Fibroblast of lung (primary cell): ENCODE measurements around the gene PROK1. TPM values are rescaled to one million over a fixed set of nuclear protein-coding genes. Genes with fewer than 3 reads are reported as not detected.

Source experiments
- DNase-seq, 2 donors: peaks; one replicate each; pipeline versions ENCODE4 v3.0.0 to v3.0.0-alpha.2; 2010; ENCODE audit warnings: low read depth in 2 of 2
- H2AFZ ChIP-seq: 2 replicates; pipeline ENCODE4 v1.5.1; 2012; ENCODE audit warnings: low read length, control low read depth, inconsistent platforms
- H3K27ac ChIP-seq: 2 replicates; pipeline ENCODE4 v1.5.1; 2011; ENCODE audit warnings: low read length, control low read depth; ENCODE audit not compliant: insufficient read depth
- H3K27me3 ChIP-seq: 2 replicates; pipeline ENCODE4 v1.5.1; 2011; ENCODE audit warnings: mild to moderate bottlenecking, low read length; ENCODE audit not compliant: control insufficient read depth, insufficient read depth
- H3K36me3 ChIP-seq: 2 replicates; pipeline ENCODE4 v1.5.1; 2011; ENCODE audit warnings: low read length; ENCODE audit not compliant: control insufficient read depth, insufficient read depth
- H3K4me1 ChIP-seq: 2 replicates; pipeline ENCODE4 v1.5.1; 2011; ENCODE audit warnings: low read length; ENCODE audit not compliant: control insufficient read depth, insufficient read depth; ENCODE audit errors: extremely low read depth
- H3K4me2 ChIP-seq: 2 replicates; pipeline ENCODE4 v1.5.1; 2011; ENCODE audit warnings: low read length, control low read depth; ENCODE audit not compliant: insufficient read depth; ENCODE audit errors: extremely low read depth
- H3K4me3 ChIP-seq, 4 experiments: fragments of 200-600 bp in 1 of 4; sonication (generic) in 1 of 4; replicated peaks in 1 of 4; 2 replicates each; pipeline ENCODE4 v1.5.1; 2011 to 2016; ENCODE audit warnings: low read length in 4 of 4, low read depth in 3 of 4, mild to moderate bottlenecking in 3 of 4, control low read depth in 2 of 4, inconsistent platforms in 1 of 4, mixed read lengths in 1 of 4; ENCODE audit not compliant: insufficient read depth in 1 of 4; ENCODE audit errors: control extremely low read depth in 1 of 4
- H3K79me2 ChIP-seq: 2 replicates; pipeline ENCODE4 v1.5.1; 2012; ENCODE audit warnings: mild to moderate bottlenecking, low read length, inconsistent platforms; ENCODE audit not compliant: control insufficient read depth, insufficient read depth
- H3K9ac ChIP-seq: 2 replicates; pipeline ENCODE4 v1.5.1; 2011; ENCODE audit warnings: mild to moderate bottlenecking, low read length, control low read depth; ENCODE audit not compliant: insufficient read depth
- H3K9me3 ChIP-seq: 2 replicates; pipeline ENCODE4 v1.5.1; 2012; ENCODE audit warnings: low read depth, low read length; ENCODE audit not compliant: control insufficient read depth, insufficient read depth
- H4K20me1 ChIP-seq: 2 replicates; pipeline ENCODE4 v1.5.1; 2011; ENCODE audit warnings: low read length; ENCODE audit not compliant: control insufficient read depth, insufficient read depth; ENCODE audit errors: extremely low read depth
- CTCF ChIP-seq, 2 donors: IDR thresholded peaks in 1 of 2; conservative IDR thresholded peaks in 1 of 2; 1 replicate in 1 of 2; 2 replicates in 1 of 2; pipeline ENCODE4 v1.5.1; 2011 to 2012; ENCODE audit warnings: low read length in 2 of 2, control low read depth in 1 of 2, inconsistent platforms in 1 of 2, low read depth in 1 of 2, mild to moderate bottlenecking in 1 of 2
- EZH2 ChIP-seq: IDR thresholded peaks from 2 replicates; pipeline ENCODE4 v1.5.1; 2012; ENCODE audit warnings: low read length, control low read depth, mild to moderate bottlenecking; ENCODE audit errors: missing control alignments
- polyA plus RNA-seq, 2 donors: library from polyadenylated mRNA; depleted of rRNA in 1 of 2; stranded (reverse) in 1 of 2; unstranded in 1 of 2; fragments of >200 nt; gene quantifications; 2 replicates each; pipeline ENCODE4 v1.2.1, GENCODE V29; 2011 to 2012; ENCODE audit warnings: missing spikeins in 1 of 2
- total RNA-seq: library from RNA; depleted of rRNA; stranded (reverse); fragments of >200 nt; gene quantifications from 2 replicates; pipeline ENCODE4 v1.2.1, GENCODE V29; 2014

The PROK1 gene
- total and polyA plus RNA-seq, 2 donors (not counting 1 experiment from before 2014, with no cell fraction given): not detected

GRCh38 chr1:110424699-110425611, 26.0 kb upstream of the PROK1 start:
- no peaks in the 10 kb centered on the region for H3K79me2 ChIP-seq
- H3K36me3 ChIP-seq: no peaks in the 10 kb centered on the region
- H3K27me3 ChIP-seq: peaks cover 27% of the 10 kb centered on the region
- no peaks in the 10 kb centered on the region for H3K4me1 ChIP-seq
- H3K9ac ChIP-seq: no peak overlapping the region
- H2AFZ ChIP-seq: no peak overlapping the region
- no peak overlapping the region for H3K4me3 ChIP-seq
- H3K4me2 ChIP-seq: no peak overlapping the region
- no peaks in the 10 kb centered on the region for H3K9me3 ChIP-seq
- H4K20me1 ChIP-seq: no peaks in the 10 kb centered on the region
- no peak overlapping the region for H3K27ac ChIP-seq
- peak in 1 of 2 donors; percentile 20 for DNase-seq
- TF ChIP-seq CTCF (conservative IDR thresholded peaks at IDR 0.05 in 1 of 2, IDR thresholded peaks at IDR 0.05 in 1 of 2; ENCODE audit: low read depth in 1 of 2, low read length in 2 of 2) (no peak), EZH2 (no peak)

GRCh38 chr1:110425612-110426152, 25.3 kb upstream of the PROK1 start:
- TF ChIP-seq EZH2 (no peak), CTCF (conservative IDR thresholded peaks at IDR 0.05 in 1 of 2, IDR thresholded peaks at IDR 0.05 in 1 of 2; ENCODE audit: low read depth in 1 of 2, low read length in 2 of 2) (no peak)
- peak in 1 of 2 donors; percentile 10 for DNase-seq
- no peaks in the 10 kb centered on the region for H3K4me1 ChIP-seq
- H3K9ac ChIP-seq: no peak overlapping the region
- no peak overlapping the region for H3K27ac ChIP-seq
- H4K20me1 ChIP-seq: no peaks in the 10 kb centered on the region
- peaks cover 34% of the 10 kb centered on the region for H3K27me3 ChIP-seq
- no peaks in the 10 kb centered on the region for H3K79me2 ChIP-seq
- no peak overlapping the region for H3K4me3 ChIP-seq
- no peaks in the 10 kb centered on the region for H3K36me3 ChIP-seq
- H3K4me2 ChIP-seq: no peak overlapping the region
- no peaks in the 10 kb centered on the region for H3K9me3 ChIP-seq
- H2AFZ ChIP-seq: no peak overlapping the region

- no peaks in the 10 kb centered on the region for H3K4me1 ChIP-seq
- H2AFZ ChIP-seq: no peak overlapping the region
- no peak overlapping the region for H3K27ac ChIP-seq
- no peak overlapping the region for H3K4me2 ChIP-seq
- H3K27me3 ChIP-seq: peaks cover 44% of the 10 kb centered on the region
- no peaks in the 10 kb centered on the region for H4K20me1 ChIP-seq
- no peak overlapping the region for H3K4me3 ChIP-seq
- H3K9me3 ChIP-seq: no peaks in the 10 kb centered on the region
- H3K9ac ChIP-seq: no peak overlapping the region
- TF ChIP-seq EZH2 (no peak), CTCF (conservative IDR thresholded peaks at IDR 0.05 in 1 of 2, IDR thresholded peaks at IDR 0.05 in 1 of 2; ENCODE audit: low read depth in 1 of 2, low read length in 2 of 2) (no peak)
- H3K79me2 ChIP-seq: no peaks in the 10 kb centered on the region
- no peaks in the 10 kb centered on the region for H3K36me3 ChIP-seq
- DNase-seq: no peak
These were observed 24.1 kb upstream of the PROK1 start for GRCh38 chr1:110426854-110427253.
